Left forelimb (tissue), 1 donor: ENCODE data around the gene RPRD2.
A peak's percentile ranks its signal among the peaks of the same experiment; 100 is the strongest.
"Not testable (repeated sequence)": the region's sequence is repeated elsewhere in the genome, so short reads cannot be mapped to it uniquely, and the experiment has no call there.

ENCODE experiments used
- DNase-seq: peaks from one replicate; pipeline ENCODE4 v3.0.0-alpha.2; 2018; ENCODE audit warnings: low spot score

The RPRD2 gene

GRCh38 chr1:150363426-150364230 lies at the start of gene RPRD2:
TSS of gene RPRD2 (plus strand) at chr1:150364147. CDS start at chr1:150364715, 568 bp downstream.
- DNase-seq = peak; percentile 98

GRCh38 chr1:150314691-150315090 lies 49.3 kb upstream of the RPRD2 start:
- not testable (repeated sequence) for DNase-seq

DNA sequence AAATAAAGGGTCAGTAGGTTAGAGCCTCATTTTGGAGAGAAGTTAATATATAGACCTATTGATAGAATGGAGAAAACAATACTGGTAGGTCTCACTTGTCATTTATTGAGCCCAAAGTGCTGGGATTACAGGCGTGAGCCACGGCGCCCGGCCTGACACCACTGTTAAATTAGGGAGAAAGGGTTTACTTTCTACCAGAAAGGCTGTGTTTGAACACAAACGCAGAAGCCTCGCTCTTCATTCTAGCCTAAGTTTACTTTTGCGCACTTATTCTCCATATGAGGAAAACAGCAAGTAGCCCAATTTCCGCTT lies 43.3 kb upstream of the RPRD2 start:
- DNase-seq = no peak

- no peak for DNase-seq
Measured at GRCh38 chr1:150321826-150322166, 42.2 kb upstream of the RPRD2 start.

GRCh38 chr1:150322310-150322709 lies 41.6 kb upstream of the RPRD2 start:
- DNase-seq = no peak

DNA sequence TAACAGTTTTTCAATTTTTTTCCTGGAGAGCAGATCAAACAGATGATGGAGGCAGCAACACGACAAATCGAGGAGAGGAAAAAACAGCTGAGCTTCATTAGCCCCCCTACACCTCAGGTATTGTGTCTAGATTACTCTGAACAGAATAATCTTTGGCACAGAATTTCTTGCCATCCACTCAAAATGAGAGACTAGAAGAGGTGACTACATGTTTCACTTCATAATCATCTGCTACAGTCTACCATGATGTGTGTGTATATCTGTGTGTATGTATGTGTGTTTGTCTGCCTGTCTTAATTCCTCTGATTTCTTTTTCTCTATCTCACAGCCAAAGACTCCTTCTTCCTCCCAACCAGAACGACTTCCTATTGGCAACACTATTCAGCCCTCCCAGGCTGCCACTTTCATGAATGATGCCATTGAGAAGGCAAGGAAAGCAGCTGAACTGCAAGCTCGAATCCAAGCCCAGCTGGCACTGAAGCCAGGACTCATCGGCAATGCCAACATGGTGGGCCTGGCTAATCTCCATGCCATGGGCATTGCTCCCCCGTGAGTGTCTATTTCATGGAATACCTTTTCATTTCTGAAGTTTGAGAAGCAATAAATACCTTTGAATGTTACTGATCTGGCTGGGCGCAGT lies 31.2 kb upstream of the RPRD2 start:
- DNase-seq = no peak

- DNase-seq = no peak
Measured at GRCh38 chr1:150346316-150346715, 17.6 kb upstream of the RPRD2 start.

DNA sequence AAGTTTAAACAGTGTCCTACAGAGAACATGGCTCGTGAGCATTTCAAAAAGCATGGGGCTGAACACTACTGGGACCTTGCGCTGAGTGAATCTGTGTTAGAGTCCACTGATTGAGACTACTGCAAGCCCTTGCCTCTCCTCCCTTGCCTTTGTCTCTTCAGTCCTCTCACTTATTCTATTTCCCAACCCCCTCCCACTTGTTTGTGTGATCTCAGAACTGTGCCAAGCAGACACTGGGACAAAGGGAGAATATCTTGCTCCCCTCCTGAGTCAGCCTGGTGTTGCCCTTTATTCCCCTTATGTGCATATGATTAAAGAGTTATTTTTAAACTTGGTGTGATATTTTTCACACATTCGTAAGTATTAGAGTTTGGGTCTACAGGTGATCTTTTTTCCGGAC lies 11.1 kb upstream of the RPRD2 start:
- no peak for DNase-seq

DNA sequence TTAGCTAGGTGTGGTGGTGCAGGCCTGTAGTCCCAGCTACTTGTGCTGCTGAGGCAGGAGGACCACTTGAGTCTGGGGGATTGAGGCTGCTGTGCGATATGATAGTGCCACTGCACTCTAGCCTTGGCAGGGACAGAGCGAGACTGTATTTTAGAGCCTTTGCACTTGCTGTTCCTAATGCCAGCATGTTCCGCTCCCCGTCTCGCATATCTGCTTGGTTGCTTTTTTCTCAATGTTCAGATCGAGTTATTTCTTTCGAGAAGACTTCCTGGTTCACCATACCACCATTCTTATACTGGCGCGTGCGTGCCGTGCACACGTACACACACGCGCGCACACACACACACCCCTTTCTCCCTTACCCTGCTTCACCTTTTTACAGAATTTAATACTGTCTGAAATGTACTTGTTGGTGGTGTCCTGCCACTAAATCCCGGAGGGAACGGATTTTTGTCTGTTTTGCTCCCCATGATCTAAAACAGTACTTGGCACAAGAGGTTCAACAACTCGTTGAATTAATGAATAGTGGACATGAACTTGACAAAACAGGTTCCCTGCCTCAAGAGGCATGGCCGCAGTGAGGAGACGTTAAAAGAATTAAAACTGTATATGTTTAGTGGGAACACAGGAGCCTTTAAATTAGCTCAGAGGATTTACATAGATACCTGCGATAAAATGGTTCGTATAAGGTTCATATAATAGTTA lies 1.1 kb upstream of the RPRD2 start:
- no peak for DNase-seq

DNA sequence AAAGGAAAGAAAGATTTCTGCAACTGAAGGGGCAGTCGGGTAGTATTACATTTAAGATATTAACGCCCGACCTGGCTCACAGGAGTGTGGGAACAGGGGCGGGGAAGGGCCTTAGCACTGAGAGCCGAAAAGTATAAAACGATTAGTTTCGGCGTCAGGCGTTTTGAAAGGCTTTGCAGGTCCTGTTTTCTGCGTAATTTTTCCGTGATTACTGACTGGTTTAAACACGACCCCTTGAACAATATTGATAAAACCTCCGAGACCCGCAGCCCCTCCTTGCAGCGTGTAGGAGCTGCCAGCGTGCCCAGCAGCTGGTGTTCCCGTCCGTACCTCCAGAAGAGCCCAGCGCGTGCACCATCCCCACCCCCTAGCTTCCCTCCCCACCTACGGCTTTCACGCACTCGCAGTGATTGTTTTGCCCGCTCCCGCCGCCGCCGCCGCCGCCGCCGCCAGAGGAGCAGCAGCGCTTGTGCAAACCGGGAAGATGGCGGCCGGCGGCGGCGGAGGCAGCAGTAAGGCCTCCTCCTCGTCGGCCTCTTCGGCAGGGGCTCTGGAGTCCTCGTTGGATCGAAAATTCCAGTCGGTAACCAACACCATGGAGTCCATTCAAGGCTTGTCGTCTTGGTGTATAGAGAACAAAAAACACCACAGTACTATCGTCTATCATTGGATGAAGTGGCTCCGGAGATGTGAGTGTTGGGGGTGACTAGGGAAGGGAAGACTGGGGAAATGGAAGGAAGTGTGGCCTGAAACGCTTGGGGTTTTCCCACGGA lies 470 bp downstream of the RPRD2 start:
- peak; percentile 88 for DNase-seq

GRCh38 chr1:150365941-150366340 lies 2.0 kb downstream of the RPRD2 start:
- no peak for DNase-seq

DNA sequence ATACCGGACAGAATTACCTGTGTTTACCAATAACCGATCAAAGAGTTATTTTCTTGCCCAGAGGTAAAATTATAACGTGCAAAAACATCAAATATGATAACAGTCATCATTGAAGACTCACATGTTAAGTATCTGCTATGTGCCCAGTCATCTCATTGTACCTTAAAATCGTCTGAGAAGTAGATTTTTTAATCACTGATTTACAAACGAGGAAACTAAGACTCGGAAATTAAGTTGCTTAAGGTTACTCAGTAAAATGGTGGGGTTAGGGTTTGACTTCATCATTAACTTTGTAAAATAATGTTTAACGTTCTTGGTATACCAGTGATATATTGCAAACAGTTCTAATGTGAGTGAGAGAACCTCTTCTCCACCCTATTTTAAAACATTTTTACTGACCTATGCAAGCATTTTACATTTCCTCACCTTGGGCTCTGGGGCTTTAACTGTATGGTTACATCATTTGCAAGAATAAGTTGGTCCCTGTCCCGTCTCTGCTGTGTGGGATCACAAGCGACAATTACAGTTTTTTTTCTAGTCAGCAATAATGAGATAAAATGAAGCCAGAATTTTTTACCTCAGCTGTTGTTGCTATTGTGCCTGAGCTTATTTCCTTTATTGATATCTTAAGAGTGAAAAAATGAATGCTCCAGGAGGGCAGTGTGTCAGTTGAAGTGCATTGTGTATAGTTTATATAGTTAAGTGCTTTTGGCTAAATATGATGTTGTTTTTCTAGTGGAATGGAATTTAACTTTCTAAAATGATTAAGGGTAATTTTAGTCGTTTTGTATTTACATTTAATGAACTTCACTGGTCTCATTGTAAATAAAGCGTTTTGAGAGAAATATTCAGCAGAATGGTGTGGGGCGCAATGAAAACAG lies 2.7 kb downstream of the RPRD2 start:
- DNase-seq = no peak

DNA sequence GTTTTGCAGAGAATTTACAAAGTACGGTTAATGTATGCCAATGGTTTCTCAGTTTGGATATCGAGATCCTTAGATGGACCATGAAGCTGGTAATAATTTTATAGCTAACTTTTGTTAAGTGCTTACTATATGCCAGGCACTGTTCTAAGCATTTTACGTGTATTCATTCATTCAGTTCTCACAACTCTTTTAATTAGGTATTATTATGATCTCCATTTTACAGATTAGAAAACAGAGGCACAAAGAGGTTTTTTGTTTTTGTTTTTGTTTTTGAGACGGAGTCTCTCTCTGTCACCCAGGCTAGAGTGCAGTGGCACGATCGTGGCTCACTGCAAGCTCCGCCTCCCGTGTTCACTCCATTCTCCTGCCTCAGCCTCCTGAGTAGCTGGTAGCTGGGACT lies 7.2 kb downstream of the RPRD2 start:
- DNase-seq = no peak

- no peak for DNase-seq
Measured at GRCh38 chr1:150372580-150372979, 8.6 kb downstream of the RPRD2 start.

- no peak for DNase-seq
Measured at GRCh38 chr1:150376110-150376509, 12.2 kb downstream of the RPRD2 start.

DNA sequence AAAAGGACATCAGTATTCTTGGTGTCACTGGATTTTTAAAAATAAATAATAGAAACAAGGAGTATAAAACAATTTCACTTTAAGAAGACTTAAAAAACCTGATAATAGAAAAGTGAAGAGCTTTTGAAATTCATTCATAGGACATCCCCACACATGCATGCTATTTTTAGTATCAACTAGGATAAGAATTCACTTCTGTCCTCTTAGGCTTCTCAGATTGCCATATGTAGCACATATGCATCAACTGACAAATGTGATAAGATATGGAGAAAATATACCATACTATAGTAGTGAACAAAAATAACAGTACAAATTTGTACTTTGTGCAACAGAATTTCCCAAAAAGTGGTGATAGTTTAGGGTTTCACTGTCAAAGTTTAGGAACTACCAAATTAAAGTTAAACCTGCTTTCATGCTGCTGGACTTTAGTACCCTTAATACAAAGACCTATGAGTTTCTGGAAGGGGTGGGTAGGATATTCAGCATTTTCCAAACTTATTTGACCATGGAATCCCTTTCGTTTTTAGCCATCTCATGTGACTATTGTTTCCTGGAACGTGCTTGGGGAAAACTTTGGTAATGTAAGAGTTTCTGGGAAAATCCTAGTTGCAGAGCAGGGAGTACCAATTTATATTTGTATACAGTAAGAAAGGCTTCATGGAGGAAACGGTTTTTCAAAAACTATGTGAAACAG lies 19.8 kb downstream of the RPRD2 start:
- DNase-seq = no peak

DNA sequence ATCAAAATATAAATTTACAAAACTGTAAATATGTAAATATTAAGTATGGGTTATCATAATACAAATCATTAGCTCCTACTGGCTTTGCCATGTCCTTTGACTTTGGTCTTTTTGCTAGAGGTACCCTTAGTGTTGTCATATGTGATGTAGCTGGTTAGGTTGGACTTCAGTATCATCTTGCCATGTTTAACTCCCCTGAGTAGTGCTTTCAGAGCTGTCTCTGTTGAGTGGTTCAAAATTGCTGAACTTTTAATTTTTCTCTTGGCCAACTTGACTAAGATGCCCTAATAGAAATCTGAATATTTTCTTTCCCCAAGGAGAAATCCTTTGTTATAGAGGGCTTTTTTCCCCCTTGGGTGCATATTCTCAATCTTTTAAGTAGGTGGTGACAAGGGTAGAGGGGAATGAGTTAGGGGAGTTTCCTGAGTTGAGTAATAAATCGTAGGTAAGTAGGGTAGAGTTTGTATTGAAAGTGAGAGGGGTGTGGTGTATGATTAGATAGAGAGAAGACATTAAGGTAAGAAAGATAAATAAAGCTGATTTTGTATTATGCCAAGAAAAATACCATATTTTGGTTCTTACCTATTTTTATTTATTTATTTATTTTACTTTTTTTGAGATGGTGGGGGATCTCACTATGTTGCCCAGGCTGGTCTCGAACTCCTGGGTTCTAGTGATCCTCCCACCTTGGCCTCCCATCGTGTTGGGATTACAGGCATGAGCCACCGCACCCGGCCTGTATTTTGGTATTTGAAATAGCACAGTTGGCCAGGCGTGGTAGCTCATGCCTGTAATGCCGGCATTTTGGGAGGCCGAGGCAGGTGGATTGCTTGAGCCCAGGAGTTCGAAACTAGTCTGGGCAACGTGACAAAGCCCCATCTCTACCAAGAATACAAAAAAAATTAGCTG lies 21.8 kb downstream of the RPRD2 start:
- no peak for DNase-seq

DNA sequence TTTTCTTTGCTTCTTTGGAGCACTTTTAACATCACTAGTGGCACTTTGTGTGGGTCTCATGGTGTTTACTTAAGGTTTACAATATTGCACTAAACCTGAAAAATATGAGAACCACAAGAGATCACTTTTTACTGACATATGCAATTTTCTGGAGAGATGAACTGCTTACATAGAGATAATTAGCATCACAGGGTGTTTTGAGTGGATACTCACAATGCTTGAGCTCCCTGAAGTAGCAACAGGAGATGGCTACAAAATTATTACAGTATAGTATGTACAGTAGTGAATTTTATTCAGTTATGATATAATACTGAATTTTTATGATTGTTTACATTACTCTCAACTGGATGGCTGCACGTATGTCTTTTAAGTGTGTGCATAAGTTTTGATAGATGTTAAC lies 22.6 kb downstream of the RPRD2 start:
- DNase-seq = no peak

GRCh38 chr1:150387200-150387599 lies 23.3 kb downstream of the RPRD2 start:
- DNase-seq = no peak

DNA sequence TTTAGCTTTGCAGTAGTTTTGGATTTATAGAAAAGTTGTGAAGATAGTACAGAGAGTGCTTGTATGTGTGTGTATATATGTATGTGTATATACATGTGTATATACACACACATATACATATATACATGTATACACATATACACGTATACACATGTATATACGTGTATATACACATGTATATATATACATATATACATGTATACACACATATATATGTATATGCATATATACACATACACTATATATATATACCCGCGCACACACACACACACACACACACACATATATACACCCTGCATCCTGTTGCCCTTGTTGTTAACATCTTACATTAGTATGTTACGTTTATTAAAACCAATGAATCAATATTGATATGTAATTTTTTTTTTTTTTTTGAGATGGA lies 24.3 kb downstream of the RPRD2 start:
- DNase-seq = no peak
